Measurements from ENCODE around the gene CC2D2B.
"Not testable (repeated sequence)": the region's sequence is repeated elsewhere in the genome, so short reads cannot be mapped to it uniquely, and the experiment has no call there.

Gene CC2D2B

GRCh38 chr10:95907456-95908253, at the start of gene CC2D2B:
Gene CC2D2B, plus strand, starts transcription at chr10:95907975. Its CDS starts 3,349 bp downstream, at chr10:95911324.
- DNase-seq = peak; percentile 44

DNA sequence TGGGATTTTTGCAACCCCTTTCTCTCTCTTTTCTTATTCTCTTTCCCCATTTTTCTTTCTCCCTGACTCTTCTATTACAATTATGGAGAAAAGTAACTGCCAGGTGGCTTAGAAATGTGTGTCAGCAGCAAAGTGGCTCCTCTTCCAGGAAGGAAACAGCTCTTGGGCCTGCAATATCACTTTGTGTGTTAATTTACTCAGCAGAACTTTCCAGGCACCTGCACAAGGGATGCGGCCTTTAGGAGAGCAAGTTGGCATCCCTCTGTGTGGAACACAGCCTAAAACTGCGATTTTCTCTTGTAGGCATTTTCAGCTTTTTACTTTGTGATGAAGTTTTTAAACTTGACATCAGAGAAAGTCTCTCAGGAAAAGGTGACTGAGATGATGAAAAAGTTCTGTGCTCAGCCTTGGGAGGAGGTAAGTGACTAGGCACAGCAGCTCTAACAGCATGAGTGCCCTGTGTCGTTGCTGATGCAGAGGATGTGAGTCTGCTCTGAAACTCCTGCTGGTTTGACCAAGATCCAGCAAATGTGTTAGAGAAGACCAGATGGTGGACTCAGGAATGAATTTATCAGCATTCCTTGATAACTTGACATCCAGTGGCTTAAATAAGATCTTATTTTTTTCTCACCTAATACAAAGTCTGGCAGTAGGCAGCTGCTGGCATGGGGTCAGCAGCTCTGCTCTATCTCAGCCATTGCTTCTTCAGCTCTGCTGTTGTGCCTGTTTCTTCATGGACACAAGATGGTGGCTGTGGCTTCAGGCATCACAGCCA, 47.4 kb upstream of the CC2D2B start:
- no peak for DNase-seq

GRCh38 chr10:95861386-95861785, 46.4 kb upstream of the CC2D2B start:
- DNase-seq = no peak

DNA sequence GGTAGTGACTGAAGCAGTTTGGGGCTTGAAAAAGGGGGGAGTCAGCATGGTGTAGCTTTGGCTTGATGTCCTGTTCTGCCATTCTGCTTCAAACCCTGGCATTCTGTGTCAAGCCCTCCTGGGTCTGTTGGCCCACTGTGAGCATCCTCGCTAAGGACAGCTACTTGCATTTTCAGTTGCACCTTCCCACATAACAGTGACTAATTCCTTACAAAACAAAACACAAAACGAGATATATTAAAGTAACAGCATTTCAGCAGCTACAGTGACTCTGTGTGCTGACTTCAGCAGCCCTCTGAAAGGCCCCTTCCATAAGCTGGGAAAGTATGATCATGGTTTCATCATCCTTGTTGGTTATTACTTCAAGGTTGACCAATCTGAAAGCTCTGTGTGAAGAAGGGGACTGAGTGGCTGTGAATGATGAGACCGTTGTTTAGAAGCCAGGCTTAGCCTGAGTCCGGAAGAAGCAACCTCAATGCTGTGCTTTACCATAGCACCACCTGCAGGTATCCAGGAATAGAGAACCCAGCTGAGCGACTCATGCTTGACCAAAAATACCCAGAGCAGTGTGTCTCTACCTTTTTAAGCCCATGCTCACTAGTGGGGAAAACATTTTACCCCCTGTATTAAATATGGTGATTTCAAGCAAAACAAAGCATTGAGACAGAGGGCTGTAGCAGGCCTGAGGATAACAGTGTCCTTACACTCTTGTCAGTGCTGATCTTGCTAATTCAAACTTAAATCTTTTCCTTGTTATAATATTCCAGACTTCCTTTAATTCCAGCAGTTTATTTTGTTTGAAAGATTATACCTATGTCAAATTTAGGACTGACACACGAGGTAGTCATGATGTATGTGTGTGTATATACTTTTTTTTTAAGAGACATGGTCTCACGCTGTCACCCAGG, 42.6 kb upstream of the CC2D2B start:
- no peak for DNase-seq

GRCh38 chr10:95865814-95866466, 41.8 kb upstream of the CC2D2B start:
- DNase-seq = no peak

DNA sequence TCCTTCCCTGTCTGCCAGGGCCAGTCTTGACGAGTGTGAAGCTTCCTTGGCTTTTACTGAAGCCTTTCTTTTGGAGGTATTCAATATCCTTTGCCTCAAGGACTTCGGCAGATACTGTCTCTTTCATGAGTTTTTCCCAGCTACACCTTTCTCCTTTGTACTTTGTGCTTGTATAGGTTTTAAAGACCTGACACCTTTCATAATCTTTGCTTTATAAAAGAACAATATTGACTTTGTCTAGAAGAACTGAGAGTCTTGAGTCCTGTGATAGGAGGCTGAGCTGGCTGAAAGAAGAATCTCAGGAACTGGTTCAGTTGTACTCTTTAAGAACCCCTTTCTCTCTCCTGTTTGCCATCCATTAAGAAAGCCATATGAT, 41.3 kb upstream of the CC2D2B start:
- no peak for DNase-seq

DNA sequence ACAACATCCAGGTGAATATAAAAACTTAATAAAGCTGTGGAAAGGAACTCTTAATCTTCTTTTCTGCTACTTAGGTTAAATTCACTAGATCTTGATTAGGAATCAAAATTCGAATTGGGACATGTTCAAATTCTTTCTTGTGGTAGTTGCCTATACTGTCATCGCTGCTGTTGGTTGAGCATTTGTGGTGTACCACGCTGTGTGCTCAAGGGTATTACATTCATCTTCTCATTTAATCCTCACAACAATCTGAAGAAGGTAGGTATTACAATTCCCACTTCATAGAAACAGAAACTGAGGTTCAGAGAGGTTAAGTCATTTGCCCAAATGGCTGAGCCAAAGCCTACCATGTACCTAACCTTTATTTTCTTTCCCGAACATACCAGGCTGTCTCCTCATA, 39.9 kb upstream of the CC2D2B start:
- no peak for DNase-seq

- DNase-seq = no peak
Observed at GRCh38 chr10:95872158-95872711, 35.5 kb upstream of the CC2D2B start.

- DNase-seq = no peak
Observed at GRCh38 chr10:95873139-95873538, 34.6 kb upstream of the CC2D2B start.

DNA sequence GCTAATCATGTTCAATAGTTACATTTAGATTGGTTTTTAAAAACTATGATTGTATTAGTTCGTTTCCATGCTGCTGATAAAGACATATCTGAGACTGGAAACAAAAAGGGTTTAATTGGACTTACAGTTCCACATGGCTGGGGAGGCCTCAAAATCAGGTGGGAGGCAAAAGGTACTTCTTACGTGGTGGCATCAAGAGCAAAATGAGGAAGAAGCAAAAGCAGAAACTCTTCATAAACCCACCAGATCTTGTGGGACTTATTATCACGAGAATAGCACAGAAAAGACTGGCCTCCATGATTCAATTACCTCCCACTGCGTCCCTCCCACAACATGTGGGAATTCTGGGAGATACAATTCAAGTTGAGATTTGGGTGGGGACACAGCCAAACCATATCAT, 34.1 kb upstream of the CC2D2B start:
- no peak for DNase-seq

DNA sequence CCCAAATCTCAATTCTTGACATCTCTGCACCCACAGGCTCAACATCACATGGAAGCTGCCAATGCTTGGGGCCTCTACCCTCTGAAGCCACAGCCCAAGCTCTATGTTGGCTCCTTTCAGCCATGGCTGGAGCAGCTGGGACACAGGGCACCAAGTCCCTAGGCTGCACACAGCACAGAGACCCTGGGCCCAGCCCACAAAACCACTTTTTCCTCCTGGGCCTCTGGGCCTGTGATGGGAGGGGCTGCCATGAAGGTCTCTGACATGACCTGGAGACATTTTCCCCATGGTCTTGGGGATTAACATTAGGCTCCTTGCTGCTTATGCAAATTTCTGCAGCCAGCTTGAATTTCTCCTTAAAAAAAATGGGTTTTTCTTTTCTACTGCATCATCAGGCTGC, 33.0 kb upstream of the CC2D2B start:
- DNase-seq = not testable (repeated sequence)

- no peak for DNase-seq
Observed at GRCh38 chr10:95876756-95877155, 31.0 kb upstream of the CC2D2B start.

DNA sequence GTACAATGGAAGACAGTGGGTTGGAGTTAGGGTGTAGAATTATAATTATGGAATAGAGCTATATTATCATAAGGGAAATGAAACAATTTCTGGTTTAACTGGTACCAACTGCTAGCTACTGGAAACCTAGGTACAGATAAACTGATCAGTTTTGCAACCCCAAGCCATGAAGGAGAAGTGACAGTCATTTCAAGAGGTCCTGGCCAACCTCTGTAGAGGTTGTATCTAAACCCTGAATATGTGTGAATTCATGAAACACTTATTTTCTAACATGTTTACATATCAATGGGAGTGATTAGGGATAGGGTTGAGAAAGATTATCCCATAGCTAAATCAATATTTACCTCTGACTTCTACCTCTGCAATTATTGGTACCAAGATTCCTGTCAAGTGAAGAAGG, 29.9 kb upstream of the CC2D2B start:
- DNase-seq = no peak

DNA sequence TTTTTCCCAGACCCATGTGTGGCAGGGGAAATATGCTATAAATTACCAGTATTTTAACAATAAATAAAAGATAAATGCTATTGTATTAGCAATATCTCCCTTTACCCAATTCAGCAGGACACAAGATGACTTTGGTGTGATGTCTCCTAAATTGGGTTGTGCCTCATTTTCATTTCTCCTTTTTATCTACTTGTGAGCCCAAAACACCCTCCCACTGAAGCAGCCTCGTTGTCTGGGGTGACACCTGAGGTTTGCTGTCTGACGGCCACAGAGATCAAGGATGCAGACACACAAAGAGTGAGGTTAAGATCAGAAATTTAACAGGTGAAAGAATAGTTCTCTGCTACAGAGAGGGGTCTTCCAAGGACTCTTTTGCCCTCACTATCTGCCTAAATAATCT, 27.1 kb upstream of the CC2D2B start:
- DNase-seq = no peak

- DNase-seq = no peak
Observed at GRCh38 chr10:95881316-95881715, 26.5 kb upstream of the CC2D2B start.

DNA sequence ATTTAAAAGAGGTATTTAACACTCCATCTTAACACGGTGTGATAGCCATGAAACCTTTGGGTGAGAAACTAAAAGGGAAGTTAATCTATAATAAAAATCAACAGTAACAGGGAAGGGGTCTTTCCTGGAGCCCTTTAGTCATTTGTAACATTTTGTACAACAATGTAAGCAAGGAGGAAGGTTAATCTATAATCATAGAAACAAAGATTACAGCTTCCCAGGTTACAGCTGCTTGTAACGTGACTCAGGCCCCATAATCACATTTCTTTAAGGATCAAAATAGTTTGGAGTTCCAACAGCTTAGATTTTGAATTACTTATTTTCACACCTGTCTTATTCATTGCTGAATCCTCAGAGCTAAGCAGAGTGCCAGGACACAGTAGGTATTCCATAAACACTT, 17.9 kb upstream of the CC2D2B start:
- DNase-seq = no peak

- no peak for DNase-seq
Observed at GRCh38 chr10:95896071-95896850, 11.5 kb upstream of the CC2D2B start.

- DNase-seq = not testable (repeated sequence)
Observed at GRCh38 chr10:95905897-95906580, 1.7 kb upstream of the CC2D2B start.

GRCh38 chr10:95906677-95907455, 909 bp upstream of the CC2D2B start:
- peak; percentile 30 for DNase-seq

GRCh38 chr10:95908450-95908849, 675 bp downstream of the CC2D2B start:
- no peak for DNase-seq

Data from NCI-H1694 (cell line).